Stimulated activated CD4-positive, alpha-beta T cell treated with anti-CD3 and anti-CD28 coated beads, Interleukin-1b, Interleukin-23, amount 100 ng/mL, for 1 hour (primary cell): ENCODE data around the gene RASL11B.

Experiments used
- DNase-seq, 2 donors: peaks; one replicate each; pipeline ENCODE4 v3.0.0-alpha.2; 2020; ENCODE audit warnings: low read depth in 2 of 2

The RASL11B gene

DNA sequence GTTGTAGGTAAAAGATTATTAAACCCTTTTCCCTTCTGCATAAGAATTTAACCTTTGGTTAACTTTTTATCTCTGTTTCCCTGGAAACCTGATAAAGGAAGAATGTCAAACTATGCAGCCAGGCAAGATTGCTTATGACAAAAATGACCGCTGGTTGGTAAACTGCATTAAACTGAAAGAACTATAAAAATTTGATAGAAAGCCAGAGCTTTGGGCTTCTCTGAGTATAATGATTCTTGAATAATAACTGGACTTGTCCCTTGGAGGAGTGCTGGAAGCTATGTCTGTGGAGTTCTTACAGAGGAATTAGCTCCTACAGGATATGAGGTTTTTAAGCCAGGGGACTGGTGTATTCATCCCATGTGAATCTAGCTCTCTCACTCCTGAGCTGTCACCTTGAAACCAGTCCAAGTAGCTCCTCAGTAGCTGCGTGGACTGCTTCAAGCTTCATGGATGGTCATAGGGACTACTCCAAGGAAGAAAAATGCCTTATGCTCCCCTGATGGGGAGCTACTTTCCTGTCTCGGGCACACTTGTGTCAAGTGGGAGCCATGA lies 52.0 kb downstream of the RASL11B start:
- no peak for DNase-seq

DNA sequence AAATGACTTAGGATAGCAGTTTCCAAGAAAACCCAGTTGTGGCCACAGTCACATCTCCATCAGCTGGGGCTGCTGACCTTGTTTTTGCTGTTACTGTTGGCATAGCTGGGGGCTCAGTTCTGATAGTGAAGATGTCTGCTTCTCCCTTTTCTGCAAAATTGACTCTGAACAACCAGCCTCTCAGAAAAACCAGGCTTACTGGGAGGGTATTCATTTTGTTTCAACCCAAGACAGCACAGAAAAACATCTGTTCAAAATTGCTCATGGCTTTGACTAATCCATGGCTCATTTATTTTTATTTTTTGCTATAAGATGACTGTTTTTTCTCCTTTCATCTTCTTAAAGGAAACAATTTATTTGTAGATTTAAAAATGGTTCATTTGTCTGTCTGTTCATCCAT lies 53.1 kb downstream of the RASL11B start:
- DNase-seq = no peak

DNA sequence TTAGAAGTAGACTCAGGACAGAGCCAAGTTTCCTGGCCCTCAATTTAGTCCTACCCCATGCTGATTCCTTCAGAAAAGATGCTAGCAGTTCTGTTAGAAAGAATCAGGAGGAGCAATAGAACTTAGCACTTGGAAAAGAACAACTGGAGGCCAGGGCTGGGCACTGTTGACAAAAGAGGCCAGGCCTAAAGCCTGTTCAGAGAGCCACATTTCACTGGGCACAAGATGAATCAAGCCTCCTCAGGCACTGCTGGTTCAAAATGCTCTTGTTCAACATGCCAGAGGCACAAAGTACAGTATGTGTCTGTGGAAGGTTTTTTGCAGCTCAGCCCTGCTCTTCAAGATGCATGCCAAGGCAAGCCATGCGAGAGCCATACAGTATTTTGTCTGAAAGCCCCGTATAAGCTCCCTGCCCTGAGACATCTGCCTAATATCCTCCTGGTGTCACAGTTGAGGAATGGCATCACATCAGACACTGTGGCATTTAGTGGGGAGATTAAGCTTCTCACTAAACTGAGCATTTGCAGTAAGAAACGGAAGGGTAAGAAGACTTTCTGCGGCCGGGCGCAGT lies 53.7 kb downstream of the RASL11B start:
- no peak for DNase-seq
